ENCODE results near the gene ZDHHC5. TPM values are rescaled to one million over a fixed set of nuclear protein-coding genes. Genes with fewer than 3 reads are reported as not detected.
A peak's percentile ranks its signal among the peaks of the same experiment; 100 is the strongest.

ZDHHC5 gene
- total RNA-seq, result 25.8 TPM

DNA sequence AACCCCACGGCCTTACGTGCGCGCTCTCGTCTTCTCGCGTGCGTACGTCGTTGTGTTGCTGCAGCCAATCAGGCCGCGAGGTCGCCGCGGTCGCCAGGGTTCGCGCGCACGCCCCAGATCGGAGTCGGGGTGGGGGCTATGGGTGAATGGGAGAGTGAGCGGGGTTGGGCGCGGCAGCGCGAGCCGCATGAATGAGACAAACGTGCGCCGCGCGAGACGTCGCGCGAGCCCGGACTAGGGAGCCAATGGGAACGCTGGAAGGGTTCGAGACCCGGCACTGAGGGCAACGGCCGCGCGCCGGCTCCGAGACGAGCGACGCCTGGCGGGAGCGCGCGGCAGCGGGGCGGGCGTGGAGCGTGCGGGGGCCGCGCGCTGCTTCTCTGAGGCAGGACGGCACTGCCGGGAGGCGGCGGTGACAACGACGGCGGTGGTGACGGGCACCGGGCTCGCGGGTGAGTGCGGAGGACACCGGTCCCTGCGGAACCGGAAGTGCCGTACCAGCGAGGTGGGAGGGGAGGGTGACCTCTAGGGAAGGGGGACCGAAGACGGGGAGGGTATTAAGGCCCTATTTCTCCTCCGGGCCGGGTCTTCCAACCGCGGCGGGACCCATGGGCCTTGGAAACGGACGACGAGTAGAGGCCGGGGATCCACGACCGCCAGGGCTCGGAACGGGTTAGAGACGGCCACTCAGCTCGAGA is at the start of gene ZDHHC5:
ZDHHC5 (plus strand) TSS at position 379 of the 698 bp plus-strand sequence. CDS start 4,977 bp downstream, outside the sequence.

GRCh38 chr11:57649826-57650738 is 17.8 kb upstream of the ZDHHC5 start, which contains the start of gene YPEL4:
Gene YPEL4, minus strand, starts transcription at chr11:57649912. Its CDS starts 2,805 bp downstream, at chr11:57647107.

DNA sequence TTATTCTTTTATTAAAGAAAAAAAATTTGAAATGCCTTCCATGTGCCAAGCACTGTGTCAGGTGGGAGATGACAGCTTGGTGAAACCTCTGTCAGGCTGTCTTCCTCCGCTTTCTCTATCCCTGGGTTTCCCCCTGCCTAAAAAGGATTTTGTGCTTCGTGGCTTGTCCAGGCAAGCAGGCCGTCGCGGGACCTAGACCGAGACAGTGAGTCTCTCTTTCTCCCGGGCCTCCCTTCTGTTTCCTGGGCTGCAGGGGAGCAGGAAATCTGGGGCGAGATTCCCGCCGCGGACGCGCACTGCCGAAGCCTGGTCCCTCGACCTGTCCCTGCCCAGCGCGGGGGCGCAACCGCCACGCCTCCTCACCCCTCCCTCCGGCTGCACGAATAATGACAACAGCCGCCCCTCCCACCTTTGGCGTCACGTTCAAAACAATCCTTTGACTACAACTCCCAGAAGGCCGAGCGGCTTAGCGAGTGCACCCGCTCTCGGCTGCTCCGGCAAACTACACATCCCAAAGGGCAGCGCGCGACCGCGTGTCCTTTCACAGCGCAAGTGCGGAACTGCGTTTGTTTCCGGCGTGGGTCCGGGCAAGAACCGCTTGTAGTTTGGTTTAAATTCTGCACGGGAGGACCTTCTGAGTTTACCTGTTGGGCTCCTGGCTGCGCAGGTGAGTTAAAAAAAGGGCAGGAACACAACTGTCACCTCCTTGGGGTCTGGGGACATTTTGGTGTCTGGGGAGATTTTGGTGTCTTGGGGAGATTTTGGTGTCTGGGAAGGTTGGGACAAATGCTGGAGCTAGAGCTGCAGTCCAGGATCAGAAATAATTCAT is 10.5 kb upstream of the ZDHHC5 start, which contains the start of gene CLP1:
CLP1 (plus strand) TSS at position 569 of the 829 bp plus-strand sequence. CDS start 1,715 bp downstream, outside the sequence.

GRCh38 chr11:57711414-57712255 is 43.7 kb downstream of the ZDHHC5 start, which contains the start of gene MED19:
Gene MED19, minus strand, starts transcription at chr11:57712215. Its CDS starts 36 bp downstream, at chr11:57712179.

GRCh38 chr11:57712256-57713150 is 44.6 kb downstream of the ZDHHC5 start, which contains the start of gene TMX2:
Gene TMX2, plus strand, starts transcription at chr11:57712593. Its CDS starts 26 bp downstream, at chr11:57712619.

DNA sequence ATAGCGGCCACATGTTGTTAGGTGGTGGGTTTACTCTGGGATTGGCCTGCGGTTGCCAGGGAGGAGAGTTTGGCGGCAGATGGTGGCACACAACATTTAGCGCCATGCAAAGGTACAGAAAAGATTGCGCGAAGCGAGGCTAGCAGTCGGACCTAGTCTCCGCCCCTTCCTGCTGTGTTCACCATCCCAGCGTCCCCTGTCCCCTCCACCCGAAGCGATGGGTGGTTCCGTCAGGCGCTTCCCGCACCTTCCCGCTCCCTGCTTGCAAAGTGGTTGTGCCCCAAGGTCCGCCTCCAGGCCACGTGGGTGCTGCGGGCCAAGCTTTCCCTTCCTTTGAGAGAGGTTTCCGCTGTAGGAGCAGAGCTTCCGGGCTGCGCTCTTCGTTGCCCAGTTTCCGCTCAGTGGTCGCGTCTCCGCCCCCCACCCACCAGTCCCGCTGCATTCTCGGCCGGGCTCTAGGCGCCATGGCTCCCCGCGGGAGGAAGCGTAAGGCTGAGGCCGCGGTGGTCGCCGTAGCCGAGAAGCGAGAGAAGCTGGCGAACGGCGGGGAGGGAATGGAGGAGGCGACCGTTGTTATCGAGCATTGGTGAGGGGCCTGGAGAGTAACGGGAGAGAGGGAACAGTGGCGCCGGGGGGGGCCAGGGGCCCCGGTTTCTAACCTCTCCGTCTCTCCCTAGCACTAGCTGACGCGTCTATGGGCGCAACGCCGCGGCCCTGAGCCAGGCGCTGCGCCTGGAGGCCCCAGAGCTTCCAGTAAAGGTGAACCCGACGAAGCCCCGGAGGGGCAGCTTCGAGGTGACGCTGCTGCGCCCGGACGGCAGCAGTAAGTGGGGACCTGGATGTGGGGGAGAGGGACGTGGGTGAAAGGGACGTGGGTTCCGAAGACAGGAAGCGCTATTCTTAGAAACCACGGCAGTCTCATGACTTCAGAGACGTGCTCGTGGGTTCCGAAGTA is 73.5 kb downstream of the ZDHHC5 start, which contains the start of gene SELENOH:
SELENOH (plus strand) TSS at position 360 of the 955 bp plus-strand sequence; CDS start at position 465, 105 bp downstream.

Small RNA genes within 50 kb of the gene (small RNA-seq; reads per million reads assigned to genes)
- gene MIR130A (588 reads per million, percentile 98 among the genes with 10 or more reads in this experiment), gene TMX2-CTNND1 (not detected)

Other genes starting within 250 kb of the ZDHHC5 start
- gene SLC43A3, start 241.0 kb upstream of the ZDHHC5 start, total RNA-seq, result 8.8 TPM
- 0.46 TPM for gene RTN4RL2, start 207.6 kb upstream of the ZDHHC5 start, total RNA-seq
- gene SLC43A1, start 152.4 kb upstream of the ZDHHC5 start, total RNA-seq, result 2.1 TPM
- 23.3 TPM for gene TIMM10, start 137.4 kb upstream of the ZDHHC5 start, total RNA-seq
- gene SMTNL1, start 130.5 kb upstream of the ZDHHC5 start, total RNA-seq, result not detected
- 51.4 TPM for gene UBE2L6, start 100.4 kb upstream of the ZDHHC5 start, total RNA-seq
- gene SERPING1, start 70.4 kb upstream of the ZDHHC5 start, total RNA-seq, result 9.5 TPM
- gene YPEL4, start 18.2 kb upstream of the ZDHHC5 start, total RNA-seq, result 2.5 TPM
- gene CLP1, start 10.4 kb upstream of the ZDHHC5 start, total RNA-seq, result 14.3 TPM
- 25.4 TPM for gene MED19, start 44.1 kb downstream of the ZDHHC5 start, total RNA-seq
- 75.0 TPM for gene TMX2, start 44.5 kb downstream of the ZDHHC5 start, total RNA-seq
- gene SELENOH, start 73.4 kb downstream of the ZDHHC5 start, total RNA-seq, result 46.4 TPM
- gene BTBD18, start 83.7 kb downstream of the ZDHHC5 start, total RNA-seq, result not detected
- 123 TPM for gene CTNND1, start 93.7 kb downstream of the ZDHHC5 start, total RNA-seq

Data from diencephalon (tissue), 1 donor.